GM10266 (cell line): Measurements from ENCODE around the gene TECPR2.

ENCODE experiments used
- DNase-seq: peaks from one replicate; pipeline ENCODE4 v3.0.0; 2012; ENCODE audit errors: extremely low spot score
- TF ChIP-seq, protein P1 (sequence below): IDR thresholded peaks from 2 replicates; pipeline ENCODE4 v1.5.1; 2012; ENCODE audit warnings: mild to moderate bottlenecking, low read depth; ENCODE audit not compliant: control insufficient read depth, insufficient read depth; ENCODE audit errors: missing control alignments

Gene TECPR2

DNA sequence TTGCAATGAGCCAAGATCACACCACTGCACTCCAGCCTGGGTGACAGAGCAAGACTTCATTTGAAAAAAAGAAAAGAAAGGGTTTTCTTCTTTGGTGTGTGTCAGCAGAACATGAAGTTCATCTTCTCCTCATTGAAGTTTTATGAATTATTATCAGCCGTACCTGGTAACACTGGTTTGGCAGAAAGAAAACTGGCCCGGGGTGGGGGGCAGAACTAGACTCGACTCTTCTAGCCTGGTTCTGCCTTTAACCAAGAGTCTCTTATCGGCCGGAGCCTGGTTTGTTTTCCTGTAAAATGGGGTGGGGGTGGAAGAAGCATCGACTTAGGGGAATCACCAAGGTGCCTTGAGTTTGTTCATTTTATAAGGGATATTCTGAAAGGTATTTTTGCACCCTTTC is 64.1 kb downstream of the TECPR2 start:
- TF ChIP-seq, protein P1, sequence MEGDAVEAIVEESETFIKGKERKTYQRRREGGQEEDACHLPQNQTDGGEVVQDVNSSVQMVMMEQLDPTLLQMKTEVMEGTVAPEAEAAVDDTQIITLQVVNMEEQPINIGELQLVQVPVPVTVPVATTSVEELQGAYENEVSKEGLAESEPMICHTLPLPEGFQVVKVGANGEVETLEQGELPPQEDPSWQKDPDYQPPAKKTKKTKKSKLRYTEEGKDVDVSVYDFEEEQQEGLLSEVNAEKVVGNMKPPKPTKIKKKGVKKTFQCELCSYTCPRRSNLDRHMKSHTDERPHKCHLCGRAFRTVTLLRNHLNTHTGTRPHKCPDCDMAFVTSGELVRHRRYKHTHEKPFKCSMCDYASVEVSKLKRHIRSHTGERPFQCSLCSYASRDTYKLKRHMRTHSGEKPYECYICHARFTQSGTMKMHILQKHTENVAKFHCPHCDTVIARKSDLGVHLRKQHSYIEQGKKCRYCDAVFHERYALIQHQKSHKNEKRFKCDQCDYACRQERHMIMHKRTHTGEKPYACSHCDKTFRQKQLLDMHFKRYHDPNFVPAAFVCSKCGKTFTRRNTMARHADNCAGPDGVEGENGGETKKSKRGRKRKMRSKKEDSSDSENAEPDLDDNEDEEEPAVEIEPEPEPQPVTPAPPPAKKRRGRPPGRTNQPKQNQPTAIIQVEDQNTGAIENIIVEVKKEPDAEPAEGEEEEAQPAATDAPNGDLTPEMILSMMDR: no peak

DNA sequence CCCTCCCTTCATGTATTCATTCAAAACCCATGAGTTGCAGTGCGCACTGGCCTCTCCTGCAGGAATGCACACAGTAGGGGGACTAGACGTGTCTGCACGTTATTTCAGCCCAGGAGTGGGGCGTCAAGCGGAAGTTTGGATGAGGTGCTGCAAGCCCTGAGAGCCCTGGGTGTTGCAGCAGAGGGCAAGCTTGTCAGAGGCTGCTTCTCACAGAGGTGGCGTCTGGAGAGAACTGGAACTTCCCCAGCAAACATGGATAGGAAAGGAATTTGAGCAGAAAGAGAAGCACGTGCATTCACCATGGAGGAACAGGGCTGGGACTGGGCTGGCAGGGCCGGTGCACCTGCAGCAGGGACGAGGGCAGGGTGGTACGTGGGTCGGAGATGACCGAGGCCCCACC is 64.9 kb downstream of the TECPR2 start:
- no peak for DNase-seq
- TF ChIP-seq, protein P1: no peak

More for the DNA sequence above, 64.1 kb downstream of the TECPR2 start:
- no peak for DNase-seq

DNA sequence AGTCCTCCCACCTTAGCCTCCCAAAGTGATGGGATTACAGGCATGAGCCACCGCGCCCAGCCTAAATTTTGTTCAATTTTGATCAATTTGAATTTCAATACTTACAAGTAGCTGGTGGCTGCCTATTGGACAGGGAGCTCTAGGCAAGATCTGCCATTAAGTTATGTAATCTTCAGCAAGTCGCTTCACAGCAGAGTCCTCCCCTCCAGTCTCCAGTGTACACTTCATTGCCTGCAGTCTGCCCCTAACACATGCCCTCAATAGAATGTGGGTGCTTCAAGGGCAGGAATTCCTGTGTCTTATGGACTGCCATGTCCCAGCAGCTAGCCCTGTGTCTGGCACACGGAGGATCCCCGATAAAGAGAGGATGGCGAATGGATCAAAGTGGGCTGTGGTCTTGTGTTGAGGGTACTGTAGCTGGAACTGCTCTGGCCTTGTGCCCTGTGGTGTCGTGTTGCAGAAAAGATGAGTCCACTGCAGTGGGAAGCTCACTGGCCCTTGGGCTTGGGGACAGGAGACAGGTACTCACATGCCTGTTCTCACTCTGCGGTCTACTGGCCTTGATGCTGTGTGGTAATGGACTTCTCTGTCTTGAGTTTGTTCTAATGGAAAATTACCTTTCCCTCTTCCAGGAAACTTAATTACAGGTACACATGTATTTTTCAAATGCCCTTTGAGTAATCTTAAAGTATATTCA is 67.6 kb downstream of the TECPR2 start:
- TF ChIP-seq, protein P1: no peak
- DNase-seq: no peak

DNA sequence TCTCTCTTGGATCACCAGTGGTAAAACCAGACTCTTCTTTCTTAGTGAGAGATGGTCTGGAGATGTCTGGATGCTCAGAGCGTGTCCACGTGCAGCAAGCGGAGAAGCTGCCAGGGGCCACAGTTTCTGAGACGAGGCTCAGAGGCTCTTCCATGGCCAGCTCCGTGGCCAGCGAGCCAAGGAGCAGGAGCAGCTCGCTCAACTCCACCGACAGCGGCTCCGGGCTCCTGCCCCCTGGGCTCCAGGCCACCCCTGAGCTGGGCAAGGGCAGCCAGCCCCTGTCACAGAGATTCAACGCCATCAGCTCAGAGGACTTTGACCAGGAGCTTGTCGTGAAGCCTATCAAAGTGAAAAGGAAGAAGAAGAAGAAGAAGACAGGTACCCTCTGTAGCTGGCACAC is 69.0 kb downstream of the TECPR2 start:
- no peak for DNase-seq
- TF ChIP-seq, protein P1: no peak

DNA sequence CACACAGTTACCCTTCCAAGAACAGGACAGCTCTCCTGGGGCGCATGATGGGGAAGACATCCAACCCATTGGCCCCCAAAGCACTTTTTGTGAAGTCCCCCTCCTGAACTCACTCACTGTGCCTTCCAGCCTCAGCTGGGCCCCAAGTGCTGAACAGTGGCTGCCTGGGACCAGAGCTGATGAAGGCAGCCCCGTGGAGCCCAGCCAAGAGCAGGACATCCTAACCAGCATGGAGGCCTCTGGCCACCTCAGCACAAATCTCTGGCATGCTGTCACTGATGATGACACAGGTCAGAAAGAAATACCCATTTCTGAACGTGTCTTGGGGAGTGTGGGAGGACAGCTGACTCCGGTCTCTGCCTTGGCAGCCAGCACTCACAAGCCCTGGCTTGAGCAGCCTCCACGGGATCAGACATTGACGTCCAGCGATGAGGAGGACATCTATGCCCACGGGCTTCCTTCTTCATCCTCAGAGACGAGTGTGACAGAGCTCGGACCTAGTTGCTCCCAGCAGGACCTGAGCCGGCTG is 72.0 kb downstream of the TECPR2 start:
- no peak for DNase-seq
- TF ChIP-seq, protein P1: no peak

DNA sequence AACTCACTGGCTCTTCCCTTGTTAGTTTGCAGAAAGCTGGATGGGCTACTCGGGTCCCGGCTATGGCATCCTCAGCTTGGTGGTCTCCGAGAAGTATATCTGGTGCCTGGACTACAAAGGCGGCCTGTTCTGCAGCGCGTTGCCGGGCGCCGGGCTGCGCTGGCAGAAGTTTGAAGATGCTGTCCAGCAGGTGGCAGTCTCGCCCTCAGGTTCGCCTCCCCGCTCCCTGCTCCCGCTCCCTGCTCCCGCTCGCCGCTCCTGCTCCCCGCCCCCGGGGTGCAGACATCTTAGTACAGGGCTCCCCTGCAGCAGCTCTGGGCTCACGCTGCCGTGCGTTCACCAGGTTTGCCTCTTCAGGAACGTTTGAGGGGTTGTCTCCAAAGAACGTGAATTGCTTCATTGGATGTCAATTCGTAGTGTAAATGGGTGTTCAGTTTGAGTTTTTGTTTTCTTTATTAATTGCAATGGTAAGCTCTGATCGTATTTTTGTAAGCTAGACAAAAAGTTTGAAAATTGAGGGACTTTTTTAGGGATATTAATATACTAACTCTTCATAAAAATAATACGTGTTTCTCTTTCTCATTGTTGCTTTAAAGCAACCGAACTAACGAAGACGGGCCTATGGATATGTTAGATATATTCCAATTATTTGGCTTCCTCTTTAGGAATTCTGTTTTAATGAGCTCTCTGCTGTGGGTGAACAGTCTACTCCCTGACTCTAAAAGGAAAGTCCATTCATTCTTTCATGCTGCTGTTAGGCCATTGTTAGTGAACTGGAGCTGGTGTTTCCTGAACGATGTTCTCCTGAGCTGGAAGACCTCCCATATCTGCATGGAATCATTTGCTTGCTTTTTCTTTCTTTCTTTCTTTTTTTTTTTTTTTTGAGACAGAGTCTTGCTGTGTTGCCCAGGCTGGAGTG is 75.5 kb downstream of the TECPR2 start:
- TF ChIP-seq, protein P1: peak; percentile 74
- DNase-seq: peak; percentile 67
